ENCODE data around the gene FKBP2. TPM values are rescaled to one million over a fixed set of nuclear protein-coding genes. Genes with fewer than 3 reads are reported as not detected.

The FKBP2 gene
- total RNA-seq, 4 donors from 2014 or later = 20.2 to 54.7 (median 27.6) TPM

DNA sequence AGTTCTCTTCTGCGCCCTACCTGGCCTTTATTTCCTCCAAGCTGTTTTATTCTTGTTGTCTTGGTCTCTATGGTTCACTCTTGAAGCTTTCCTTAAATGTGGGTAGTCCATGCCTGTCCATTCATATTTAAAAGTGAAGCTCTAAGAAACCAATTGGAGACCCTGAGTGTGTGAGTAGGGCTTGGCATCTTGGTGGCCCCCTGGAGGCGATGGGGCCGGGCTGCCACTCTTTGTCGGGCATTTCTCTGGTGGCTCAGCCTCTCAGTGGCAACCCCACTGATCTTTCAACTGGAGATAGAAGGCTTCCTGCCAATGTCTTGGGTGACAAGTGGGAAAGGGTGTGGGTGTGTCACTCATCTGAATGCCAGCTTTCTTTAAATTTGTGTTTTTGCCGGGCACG, 24.0 kb upstream of the FKBP2 start:
- H3K36me3 ChIP-seq = peaks cover 0 to 12% of the 10 kb centered on the region in 2 donors

DNA sequence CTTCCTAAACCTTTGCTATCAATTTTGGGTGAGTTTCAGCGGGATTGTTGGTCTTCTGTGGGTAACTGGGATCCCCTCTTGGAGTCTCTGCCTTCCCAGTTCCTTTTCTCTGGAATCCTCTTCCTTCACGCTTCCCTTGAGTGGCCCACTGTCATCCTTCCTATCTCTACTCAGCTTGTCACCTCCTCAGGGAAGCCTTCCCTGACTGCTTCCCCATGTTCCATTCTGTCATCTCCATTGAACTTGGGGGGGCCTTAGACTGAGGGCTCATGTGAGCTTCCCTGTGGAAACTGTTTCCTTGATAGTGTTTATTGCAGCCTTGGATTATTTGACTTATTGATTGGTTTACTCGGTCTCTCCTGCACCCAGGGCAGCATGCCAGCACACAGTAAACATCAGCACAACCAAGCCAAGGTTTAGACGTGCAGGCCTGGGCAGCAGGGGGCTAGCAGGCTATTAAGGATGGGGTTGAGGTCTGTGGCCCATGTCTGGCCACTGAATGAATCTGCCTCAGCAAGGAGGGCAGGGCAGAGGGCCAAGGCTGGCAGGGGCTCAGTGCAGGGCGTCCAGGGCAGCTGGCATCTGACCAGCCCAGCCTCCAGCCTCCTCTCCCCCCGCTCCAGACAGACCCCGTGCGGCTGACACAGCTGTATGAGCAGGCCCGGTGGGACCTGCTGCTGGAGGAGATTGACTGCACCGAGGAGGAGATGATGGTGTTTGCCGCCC, 22.1 kb upstream of the FKBP2 start:
- H3K9me3 ChIP-seq = no peaks in the 10 kb centered on the region
- ATAC-seq (no peak), DNase-seq (no peak)
- no peak overlapping the region for H3K27ac ChIP-seq
- no peak overlapping the region for H3K4me3 ChIP-seq
- no peaks in the 10 kb centered on the region for H3K27me3 ChIP-seq
- H3K36me3 ChIP-seq = peaks cover 0 to 7% of the 10 kb centered on the region in 2 donors
- H3K4me1 ChIP-seq = peaks cover 4 to 20% of the 10 kb centered on the region in 2 donors
- TF ChIP-seq POLR2A (IDR thresholded peaks at IDR 0.05) (no peak), CTCF (IDR thresholded peaks at IDR 0.05 in 4 of 5, conservative IDR thresholded peaks at IDR 0.05 in 1 of 5) (no peak)
- intact Hi-C loops (cut with DNase I; ENCODE audit: low total_unique reads) = no loop called here
- in situ Hi-C loops (cut with MboI; ENCODE audit: low sequenced_read_pairs in 4 of 4) = no loop called here

More for the DNA sequence above, 24.0 kb upstream of the FKBP2 start:
- TF ChIP-seq CTCF (IDR thresholded peaks at IDR 0.05 in 4 of 5, conservative IDR thresholded peaks at IDR 0.05 in 1 of 5) (no peak), POLR2A (IDR thresholded peaks at IDR 0.05) (no peak)
- no peak overlapping the region for H3K27ac ChIP-seq
- no peaks in the 10 kb centered on the region for H3K27me3 ChIP-seq
- H3K4me3 ChIP-seq = no peak overlapping the region
- H3K9me3 ChIP-seq = no peaks in the 10 kb centered on the region
- intact Hi-C loops (cut with DNase I; ENCODE audit: low total_unique reads) = no loop called here
- ATAC-seq (no peak), DNase-seq (no peak)
- in situ Hi-C loops (cut with MboI; ENCODE audit: low sequenced_read_pairs in 4 of 4) = no loop called here
- H3K4me1 ChIP-seq = peaks cover 0 to 6% of the 10 kb centered on the region in 2 donors

- Histone ChIP-seq H3K36me3 (peaks cover 0 to 7% of the 10 kb centered on the region in 2 donors), H3K9me3 (no peaks in the 10 kb centered on the region), H3K4me1 (peaks cover 4 to 21% of the 10 kb centered on the region in 2 donors), H3K27me3 (no peaks in the 10 kb centered on the region), H3K4me3 (no peak overlapping the region), H3K27ac (no peak overlapping the region)
- in situ Hi-C loops (cut with MboI; ENCODE audit: low sequenced_read_pairs in 4 of 4) (no loop called here), intact Hi-C loops (cut with DNase I; ENCODE audit: low total_unique reads) (no loop called here)
- no peak for DNase-seq
- no peak for TF ChIP-seq POLR2A (IDR thresholded peaks at IDR 0.05)
- no peak for TF ChIP-seq CTCF (IDR thresholded peaks at IDR 0.05 in 4 of 5, conservative IDR thresholded peaks at IDR 0.05 in 1 of 5)
- no peak for ATAC-seq
Measured at GRCh38 chr11:64219354-64219684, 21.6 kb upstream of the FKBP2 start.

- intact Hi-C loops (cut with DNase I; ENCODE audit: low total_unique reads) (no loop called here), in situ Hi-C loops (cut with MboI; ENCODE audit: low sequenced_read_pairs in 4 of 4) (no loop called here)
- Histone ChIP-seq H3K27me3 (no peaks in the 10 kb centered on the region), H3K4me3 (no peak overlapping the region), H3K4me1 (peaks cover 6 to 26% of the 10 kb centered on the region in 2 donors), H3K36me3 (peaks cover 0 to 7% of the 10 kb centered on the region in 2 donors), H3K27ac (no peak overlapping the region), H3K9me3 (no peaks in the 10 kb centered on the region)
- DNase-seq (no peak), ATAC-seq (no peak)
- TF ChIP-seq POLR2A (IDR thresholded peaks at IDR 0.05) (no peak), CTCF (IDR thresholded peaks at IDR 0.05 in 4 of 5, conservative IDR thresholded peaks at IDR 0.05 in 1 of 5) (no peak)
Measured at GRCh38 chr11:64219755-64220154, 21.1 kb upstream of the FKBP2 start.

GRCh38 chr11:64220271-64220670, 20.6 kb upstream of the FKBP2 start:
- H3K27me3 ChIP-seq = no peaks in the 10 kb centered on the region
- in situ Hi-C loops (cut with MboI; ENCODE audit: low sequenced_read_pairs in 4 of 4) = no loop called here
- H3K4me1 ChIP-seq = peaks cover 11 to 31% of the 10 kb centered on the region in 2 donors
- ATAC-seq = no peak
- intact Hi-C loops (cut with DNase I; ENCODE audit: low total_unique reads) = no loop called here
- no peak overlapping the region for H3K4me3 ChIP-seq
- TF ChIP-seq CTCF (IDR thresholded peaks at IDR 0.05 in 4 of 5, conservative IDR thresholded peaks at IDR 0.05 in 1 of 5) (no peak), POLR2A (IDR thresholded peaks at IDR 0.05) (no peak)
- DNase-seq = no peak
- H3K36me3 ChIP-seq = peaks cover 0 to 7% of the 10 kb centered on the region in 2 donors
- no peaks in the 10 kb centered on the region for H3K9me3 ChIP-seq
- H3K27ac ChIP-seq = no peak overlapping the region

All from gastrocnemius medialis (tissue), 4 donors.